Heart right ventricle (tissue), 16 donors: Measurements from ENCODE around the gene HLX. TPM values are rescaled to one million over a fixed set of nuclear protein-coding genes. Genes with fewer than 3 reads are reported as not detected.

Experiments used
- ATAC-seq, 8 donors: fragments of 200-7000 bp; cut with Tn5 transposase; one replicate each; pipeline ENCODE4 v1.9.1; 2020; ENCODE audit warnings: mild to moderate bottlenecking in 8 of 8, moderate library complexity in 8 of 8, moderate number of reproducible peaks in 1 of 8
- DNase-seq, 2 donors: peaks; one replicate each; pipeline ENCODE4 v3.0.0-alpha.2; 2020
- H3K27ac ChIP-seq, 10 donors: fragments of 200-600 bp; sonication (generic) in 2 of 10; one replicate each; pipeline versions ENCODE4 v1.5.0 to v1.8.0; 2020 to 2022; ENCODE audit warnings: mild to moderate bottlenecking in 3 of 10
- H3K27me3 ChIP-seq, 7 donors: fragments of 200-600 bp; one replicate each; pipeline ENCODE4 v1.8.0; 2021 to 2022; ENCODE audit warnings: mild to moderate bottlenecking in 2 of 7
- H3K36me3 ChIP-seq, 9 donors: fragments of 200-600 bp; sonication (generic) in 1 of 9; one replicate each; pipeline versions ENCODE4 v1.5.0 to v1.8.0; 2020 to 2022; ENCODE audit warnings: mild to moderate bottlenecking in 2 of 9
- H3K4me1 ChIP-seq, 9 donors: fragments of 200-600 bp; sonication (generic) in 1 of 9; one replicate each; pipeline versions ENCODE4 v1.5.0 to v1.8.0; 2020 to 2022; ENCODE audit warnings: mild to moderate bottlenecking in 4 of 9
- H3K4me3 ChIP-seq, 10 donors: fragments of 200-600 bp; sonication (generic) in 2 of 10; one replicate each; pipeline versions ENCODE4 v1.5.0 to v1.8.0; 2020 to 2022; ENCODE audit warnings: mild to moderate bottlenecking in 7 of 10, moderate library complexity in 2 of 10
- H3K9me3 ChIP-seq, 11 donors: fragments of 200-600 bp in 10 of 11; sonication (generic) in 2 of 11; one replicate each; pipeline versions ENCODE4 v1.5.0 to v1.8.0; 2013 to 2022; ENCODE audit warnings: mild to moderate bottlenecking in 2 of 11, control low read depth in 1 of 11, moderate library complexity in 1 of 11
- WGBS, 2 donors: extraction: QIAGEN DNeasy Blood & Tissue Kit; methylation state at CpG; one replicate each; pipeline ENCODE4 v1.1.7; 2013; ENCODE audit warnings: inconsistent platforms in 1 of 2; 5-methylcytosine and 5-hydroxymethylcytosine counted together
- intact Hi-C, 10 donors: fragments of 100-400 bp; cut with DNase I; formaldehyde crosslinking; loops; one replicate each; pipeline versions ENCODE4 v1.11.1 to v1.14.2; 2022
- polyA plus RNA-seq, 2 donors: library from polyadenylated mRNA; stranded (reverse); fragments of 200-250 nt; gene quantifications; one replicate each; pipeline ENCODE4 v1.2.3, GENCODE V29; 2013
- total RNA-seq, 10 donors: library from RNA; stranded (reverse); fragmentation: NEBNext Ultra II Directional in 3 of 10; extraction: Animal tissue kit (Norgen Biotek cat#: 25700) in 3 of 10; gene quantifications; one replicate each; pipeline versions ENCODE4 v1.2.1 to v1.2.4, GENCODE V29; 2021 to 2023
- TF ChIP-seq, protein P1 (sequence below), 9 donors: fragments of 200-600 bp; sonication (generic) in 2 of 9; IDR thresholded peaks; one replicate each; pipeline versions ENCODE4 v1.5.0 to v1.8.0; 2021 to 2022; ENCODE audit warnings: antibody characterized with exemption in 9 of 9, mild to moderate bottlenecking in 5 of 9, moderate library complexity in 1 of 9
- donor health status: Arrhythmogenic right ventricular cardiomyopathy.
- donor health status: ischemic (EF 13 %, LVEDD 7.1; RV severe dilation, severe dysfunction).
- donor health status: healthy with polysubstance abuse.
- donor health status: DM: no; HTN: yes; CAD: no.
- donor health status: DM: no; HTN: no; CAD: no.
- donor health status: ischemic (EF 25% LVEDD 6.9; RV normal size, moderate dysfunction).
- donor health status: ischemic (EF 25% LVEDD 5.7; RV mildly dilated, moderate dysfunction).
- donor health status: healthy.
- donor health status: DM: yes; HTN: yes; CAD: no.
- donor health status: Ischemic cardiomyopathy.
- donor health status: ischemic (EF 35%, LVEDD 5.7; RV mildly dilated, moderate dysfunction).
- donor health status: nonischemic (EF 11% LVEDD 7.7; RV severe dilation, severe dysfunction).
- donor health status: DM: yes; HTN: yes; CAD: no.
- donor health status: PGD.
- donor health status: ischemic (EF 29% LVEDD 5.4; RV normal size, mild dysfunction).
- donor health status: nonischemic (EF 23%, LVEDD 6.1; RV moderate dilation, normal function).

HLX gene
- total and polyA plus RNA-seq, 12 donors = 4.3 to 13.8 (median 6.7) TPM

- ATAC-seq (no peak), DNase-seq (no peak)
- Histone ChIP-seq H3K4me3 (no peak overlapping the region), H3K36me3 (no peaks in the 10 kb centered on the region), H3K9me3 (no peaks in the 10 kb centered on the region), H3K4me1 (peaks cover 0 to 24% (median 0%) of the 10 kb centered on the region in 9 donors), H3K27ac (no peak overlapping the region), H3K27me3 (peaks cover 0 to 4% (median 0%) of the 10 kb centered on the region in 7 donors)
- TF ChIP-seq, protein P1, sequence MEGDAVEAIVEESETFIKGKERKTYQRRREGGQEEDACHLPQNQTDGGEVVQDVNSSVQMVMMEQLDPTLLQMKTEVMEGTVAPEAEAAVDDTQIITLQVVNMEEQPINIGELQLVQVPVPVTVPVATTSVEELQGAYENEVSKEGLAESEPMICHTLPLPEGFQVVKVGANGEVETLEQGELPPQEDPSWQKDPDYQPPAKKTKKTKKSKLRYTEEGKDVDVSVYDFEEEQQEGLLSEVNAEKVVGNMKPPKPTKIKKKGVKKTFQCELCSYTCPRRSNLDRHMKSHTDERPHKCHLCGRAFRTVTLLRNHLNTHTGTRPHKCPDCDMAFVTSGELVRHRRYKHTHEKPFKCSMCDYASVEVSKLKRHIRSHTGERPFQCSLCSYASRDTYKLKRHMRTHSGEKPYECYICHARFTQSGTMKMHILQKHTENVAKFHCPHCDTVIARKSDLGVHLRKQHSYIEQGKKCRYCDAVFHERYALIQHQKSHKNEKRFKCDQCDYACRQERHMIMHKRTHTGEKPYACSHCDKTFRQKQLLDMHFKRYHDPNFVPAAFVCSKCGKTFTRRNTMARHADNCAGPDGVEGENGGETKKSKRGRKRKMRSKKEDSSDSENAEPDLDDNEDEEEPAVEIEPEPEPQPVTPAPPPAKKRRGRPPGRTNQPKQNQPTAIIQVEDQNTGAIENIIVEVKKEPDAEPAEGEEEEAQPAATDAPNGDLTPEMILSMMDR (IDR thresholded peaks at IDR 0.05) = no peak
- intact Hi-C loops = loop anchor here in 2 of 10 donors (10.0 kb wide), 2 partner anchors 157 to 257 kb away; no protein-coding TSS in a partner anchor
- WGBS, 2 donors = 84 to 86% methylated on average over 2 of the region's 2 CpGs
Measured at GRCh38 chr1:220917535-220918209, 38.4 kb downstream of the HLX start.

GRCh38 chr1:220918285-220918951, 39.2 kb downstream of the HLX start:
- no peaks in the 10 kb centered on the region for H3K9me3 ChIP-seq
- intact Hi-C loops = loop anchor here in 2 of 10 donors (10.0 kb wide), 2 partner anchors 156 to 256 kb away; no protein-coding TSS in a partner anchor
- H3K4me3 ChIP-seq = no peak overlapping the region
- ATAC-seq (no peak), DNase-seq (no peak)
- peaks cover 0 to 4% (median 0%) of the 10 kb centered on the region in 7 donors for H3K27me3 ChIP-seq
- WGBS, 2 donors = 59 to 72% methylated on average over 1 of the region's 1 CpG
- no peaks in the 10 kb centered on the region for H3K36me3 ChIP-seq
- no peak overlapping the region for H3K27ac ChIP-seq
- TF ChIP-seq, protein P1 (IDR thresholded peaks at IDR 0.05) = no peak
- peaks cover 0 to 24% (median 0%) of the 10 kb centered on the region in 9 donors for H3K4me1 ChIP-seq

- DNase-seq (no peak), ATAC-seq (no peak)
- intact Hi-C loops = no loop called here
- Histone ChIP-seq H3K9me3 (no peaks in the 10 kb centered on the region), H3K27me3 (peaks cover 0 to 4% (median 0%) of the 10 kb centered on the region in 7 donors), H3K36me3 (no peaks in the 10 kb centered on the region), H3K4me1 (peaks cover 0 to 7% (median 0%) of the 10 kb centered on the region in 9 donors), H3K27ac (no peak overlapping the region), H3K4me3 (no peak overlapping the region)
- 90 to 93% methylated on average over 2 of the region's 2 CpGs for WGBS, 2 donors
- TF ChIP-seq, protein P1 (IDR thresholded peaks at IDR 0.05) = no peak
Measured at GRCh38 chr1:220920967-220921366, 41.7 kb downstream of the HLX start.

DNA sequence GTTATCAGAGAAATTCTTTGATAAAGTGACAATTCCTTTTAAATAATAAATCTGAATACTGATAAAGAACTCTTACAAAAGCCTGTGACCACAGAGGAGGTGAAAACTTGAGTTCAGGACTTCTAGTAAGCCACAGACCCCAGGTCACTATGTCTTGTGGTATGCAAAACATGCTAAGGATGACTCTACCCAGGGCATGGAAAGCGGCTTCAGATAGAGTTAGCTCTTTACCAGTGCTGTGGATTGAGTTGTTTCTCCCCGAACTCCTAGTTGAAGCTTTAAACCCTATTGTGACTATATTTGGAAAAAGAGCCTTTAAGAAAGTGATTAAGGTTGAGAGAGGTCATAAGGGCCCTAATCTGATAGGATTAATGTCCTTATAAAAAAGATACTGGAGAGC, 42.3 kb downstream of the HLX start:
- intact Hi-C loops = no loop called here
- no peak overlapping the region for H3K27ac ChIP-seq
- peaks cover 0 to 6% (median 0%) of the 10 kb centered on the region in 9 donors for H3K4me1 ChIP-seq
- 93 to 95% methylated on average over 2 of the region's 2 CpGs for WGBS, 2 donors
- no peaks in the 10 kb centered on the region for H3K9me3 ChIP-seq
- no peaks in the 10 kb centered on the region for H3K36me3 ChIP-seq
- DNase-seq = no peak
- TF ChIP-seq, protein P1 (IDR thresholded peaks at IDR 0.05) = no peak
- H3K27me3 ChIP-seq = peaks cover 0 to 4% (median 0%) of the 10 kb centered on the region in 7 donors
- no peak overlapping the region for H3K4me3 ChIP-seq
- ATAC-seq = no peak
